GM23248 (cell line): Measurements from ENCODE around the gene PCDHGC3. TPM values are rescaled to one million over a fixed set of nuclear protein-coding genes. Genes with fewer than 3 reads are reported as not detected.

Experiments
- DNase-seq: peaks from one replicate; pipeline ENCODE4 v3.0.0-alpha.2; 2015
- H2AFZ ChIP-seq: fragments of 200-600 bp; sonication (generic); 2 replicates; pipeline ENCODE4 v1.6.1; 2016; ENCODE audit warnings: antibody characterized with exemption
- H3F3A ChIP-seq: fragments of 200-600 bp; sonication (generic); 2 replicates; pipeline ENCODE4 v1.6.1; 2016; ENCODE audit warnings: mild to moderate bottlenecking, antibody characterized with exemption, mixed run types; ENCODE audit not compliant: insufficient read depth
- H3K27ac ChIP-seq: fragments of 200-600 bp; sonication (generic); 2 replicates; pipeline ENCODE4 v1.5.1; 2016; ENCODE audit warnings: mild to moderate bottlenecking
- H3K27me3 ChIP-seq: fragments of 200-600 bp; sonication (generic); replicated peaks from 2 replicates; pipeline ENCODE4 v1.6.1; 2016; ENCODE audit warnings: mild to moderate bottlenecking; ENCODE audit not compliant: insufficient read depth
- H3K36me3 ChIP-seq: fragments of 200-600 bp; sonication (generic); 2 replicates; pipeline ENCODE4 v1.6.1; 2016; ENCODE audit warnings: low read depth, mild to moderate bottlenecking
- H3K4me1 ChIP-seq: fragments of 200-600 bp; sonication (generic); 2 replicates; pipeline ENCODE4 v1.6.1; 2016; ENCODE audit warnings: mild to moderate bottlenecking; ENCODE audit not compliant: insufficient read depth
- H3K4me2 ChIP-seq: fragments of 200-600 bp; sonication (generic); one replicate; pipeline ENCODE4 v1.6.1; 2016; ENCODE audit warnings: mild to moderate bottlenecking; ENCODE audit not compliant: unreplicated experiment
- H3K4me3 ChIP-seq: fragments of 200-600 bp; sonication (generic); 2 replicates; pipeline ENCODE4 v1.5.1; 2016; ENCODE audit warnings: mild to moderate bottlenecking
- H3K79me2 ChIP-seq: fragments of 200-600 bp; sonication (generic); 2 replicates; pipeline ENCODE4 v1.6.1; 2016; ENCODE audit warnings: mild to moderate bottlenecking; ENCODE audit not compliant: insufficient read depth
- H3K9ac ChIP-seq: fragments of 200-600 bp; sonication (generic); 2 replicates; pipeline ENCODE4 v1.6.1; 2016; ENCODE audit warnings: mild to moderate bottlenecking
- H3K9me2 ChIP-seq: fragments of 200-600 bp; sonication (generic); 2 replicates; pipeline ENCODE4 v1.6.1; 2016; ENCODE audit warnings: mixed run types, mild to moderate bottlenecking, moderate library complexity; ENCODE audit not compliant: insufficient read depth
- H3K9me3 ChIP-seq: fragments of 200-600 bp; sonication (generic); one replicate; pipeline ENCODE4 v1.6.1; 2017; ENCODE audit warnings: low read depth
- H4K20me1 ChIP-seq: fragments of 200-600 bp; sonication (generic); 2 replicates; pipeline ENCODE4 v1.6.0; 2016; ENCODE audit not compliant: insufficient read depth
- EZH2 ChIP-seq: fragments of 200-600 bp; sonication (generic); IDR thresholded peaks from 2 replicates; pipeline ENCODE4 v1.6.1; 2018; ENCODE audit warnings: antibody characterized with exemption, mild to moderate bottlenecking; ENCODE audit not compliant: insufficient read depth, poor library complexity, severe bottlenecking
- EZH2phosphoT487 ChIP-seq: fragments of 200-600 bp; sonication (generic); IDR thresholded peaks from 2 replicates; pipeline ENCODE4 v1.6.1; 2018; ENCODE audit warnings: antibody characterized with exemption, moderate library complexity, mild to moderate bottlenecking, low read depth; ENCODE audit not compliant: insufficient read depth
- whole genome bisulfite sequencing, 2 experiments: methylation state at CpG; one replicate each; pipeline ENCODE4 v1.1.6; 2015 to 2017; ENCODE audit warnings: low lambda C conversion rate in 2 of 2, low coverage in 1 of 2; ENCODE audit errors: missing lambda C conversion rate in 2 of 2; 5-methylcytosine and 5-hydroxymethylcytosine counted together
- in situ Hi-C: fragments of 300-500 bp; cut with MboI; formaldehyde crosslinking; loops from 2 replicates; pipeline ENCODE4 v1.15.0; 2020
- polyA plus RNA-seq: library from polyadenylated mRNA; unstranded; fragments of >200 nt; fragmentation: Nextera tagmentation; extraction: Ambion mirVana; gene quantifications from 2 replicates; pipeline ENCODE4 v1.2.1, GENCODE V29; 2016
- total RNA-seq: library from RNA; depleted of rRNA; stranded (reverse); fragments of >200 nt; shearing (Covaris generic); gene quantifications from 2 replicates; pipeline ENCODE4 v1.2.3, GENCODE V29; 2014

PCDHGC3 gene
- total and polyA plus RNA-seq, 2 experiments from 2014 or later, result 44.6 to 74.4 TPM

DNA sequence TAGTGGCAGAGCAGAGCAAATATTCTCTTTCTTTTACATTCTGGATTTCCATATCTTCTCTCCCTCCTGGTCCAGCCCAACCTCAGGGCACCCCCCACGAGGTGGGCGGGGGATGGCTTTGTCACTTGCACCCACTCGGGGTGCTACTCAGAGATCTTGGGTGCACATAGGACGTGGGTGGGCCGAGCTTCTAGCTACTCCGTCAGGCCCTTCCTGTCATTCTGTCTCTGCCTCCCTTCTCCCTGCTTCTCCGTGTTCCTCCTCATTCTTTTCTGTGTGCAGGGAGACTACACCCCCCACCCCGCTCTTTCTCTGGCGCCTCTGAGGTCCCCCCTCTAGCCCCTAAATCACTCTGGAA lies 32.7 kb downstream of the PCDHGC3 start:
- Histone ChIP-seq H3K4me3 (peak overlapping the region; percentile 67), H3F3A (peaks cover 42% of the 10 kb centered on the region), H3K36me3 (0 out of 2 replicates have a peak, but pooled peaks cover 3% of the 10 kb centered on the region), H3K79me2 (peaks cover 20% of the 10 kb centered on the region), H3K4me1 (peaks cover 46% of the 10 kb centered on the region), H3K27ac (peak overlapping the region; percentile 97), H3K9me3 (no peaks in the 10 kb centered on the region), H3K27me3 (no peaks in the 10 kb centered on the region), H3K9me2 (no peaks in the 10 kb centered on the region), H3K9ac (peak overlapping the region; percentile 83), H2AFZ (0 out of 2 replicates have a peak overlapping the region, but pooled peaks have one; percentile 6), H4K20me1 (no peaks in the 10 kb centered on the region), H3K4me2 (peak overlapping the region; percentile 87)
- WGBS, 2 experiments, result 1 to 3% methylated on average over 9 of the region's 9 CpGs
- TF ChIP-seq EZH2phosphoT487, result no peak
- TF ChIP-seq EZH2, result no peak
- DNase-seq, result peak; percentile 69
- in situ Hi-C loops, result no loop called here

- H3K27ac ChIP-seq, result peak overlapping the region; percentile 97
- H3K27me3 ChIP-seq, result no peaks in the 10 kb centered on the region
- no peaks in the 10 kb centered on the region for H3K9me2 ChIP-seq
- in situ Hi-C loops, result no loop called here
- peaks cover 17% of the 10 kb centered on the region; the same call in 1 of the 2 replicates for H3K79me2 ChIP-seq
- H3K4me1 ChIP-seq, result peaks cover 51% of the 10 kb centered on the region
- TF ChIP-seq EZH2phosphoT487 (no peak), EZH2 (no peak)
- peak; percentile 99 for DNase-seq
- H4K20me1 ChIP-seq, result no peaks in the 10 kb centered on the region
- H3K9me3 ChIP-seq, result no peaks in the 10 kb centered on the region
- peak overlapping the region; percentile 67 for H3K4me3 ChIP-seq
- 0 out of 2 replicates have a peak, but pooled peaks cover 3% of the 10 kb centered on the region for H3K36me3 ChIP-seq
- H3K4me2 ChIP-seq, result peak overlapping the region; percentile 87
- peak overlapping the region; percentile 83 for H3K9ac ChIP-seq
- H2AFZ ChIP-seq, result no peak overlapping the region
- H3F3A ChIP-seq, result peaks cover 46% of the 10 kb centered on the region
- 1 to 4% methylated on average over 10 to 23 of the region's 23 CpGs for WGBS, 2 experiments
These were observed 33.2 kb downstream of the PCDHGC3 start for GRCh38 chr5:141508798-141509611.

GRCh38 chr5:141510160-141510559 lies 34.4 kb downstream of the PCDHGC3 start:
- Histone ChIP-seq H3K27ac (peak overlapping the region; percentile 97), H3K4me1 (peaks cover 63% of the 10 kb centered on the region), H3K4me3 (no peak overlapping the region), H3K36me3 (0 out of 2 replicates have a peak, but pooled peaks cover 3% of the 10 kb centered on the region), H3K27me3 (no peaks in the 10 kb centered on the region), H3K9ac (peak overlapping the region; percentile 83), H2AFZ (no peak overlapping the region), H4K20me1 (no peaks in the 10 kb centered on the region), H3K9me3 (no peaks in the 10 kb centered on the region), H3K4me2 (no peak overlapping the region), H3F3A (peaks cover 57% of the 10 kb centered on the region), H3K9me2 (no peaks in the 10 kb centered on the region), H3K79me2 (peaks cover 8% of the 10 kb centered on the region; the same call in 1 of the 2 replicates)
- no peak for TF ChIP-seq EZH2phosphoT487
- TF ChIP-seq EZH2, result no peak
- no peak for DNase-seq
- WGBS, 2 experiments, result 78 to 82% methylated on average over 9 of the region's 9 CpGs
- in situ Hi-C loops, result no loop called here

- in situ Hi-C loops, result no loop called here
- no peak overlapping the region for H2AFZ ChIP-seq
- no peak overlapping the region for H3K4me2 ChIP-seq
- no peaks in the 10 kb centered on the region for H4K20me1 ChIP-seq
- no peak overlapping the region for H3K9ac ChIP-seq
- H3F3A ChIP-seq, result peaks cover 61% of the 10 kb centered on the region
- no peak for DNase-seq
- no peaks in the 10 kb centered on the region for H3K9me2 ChIP-seq
- no peak overlapping the region for H3K27ac ChIP-seq
- H3K4me3 ChIP-seq, result no peak overlapping the region
- peaks cover 72% of the 10 kb centered on the region for H3K4me1 ChIP-seq
- no peaks in the 10 kb centered on the region for H3K27me3 ChIP-seq
- H3K79me2 ChIP-seq, result peaks cover 8% of the 10 kb centered on the region; the same call in 1 of the 2 replicates
- H3K36me3 ChIP-seq, result 0 out of 2 replicates have a peak, but pooled peaks cover 3% of the 10 kb centered on the region
- TF ChIP-seq EZH2phosphoT487 (no peak), EZH2 (no peak)
- WGBS, 2 experiments, result 82 to 86% methylated on average over 14 of the region's 14 CpGs
- H3K9me3 ChIP-seq, result no peaks in the 10 kb centered on the region
These were observed 35.3 kb downstream of the PCDHGC3 start for GRCh38 chr5:141510850-141511601.
